HG02763 (cell line): ENCODE measurements around the gene LYPLA2.
"Not testable (repeated sequence)": the region's sequence is repeated elsewhere in the genome, so short reads cannot be mapped to it uniquely, and the experiment has no call there.

Experiments
- ATAC-seq: cut with Tn5 transposase; IDR thresholded peaks from one replicate; pipeline ENCODE4 v1.9.1; 2021; ENCODE audit warnings: mild to moderate bottlenecking, moderate library complexity; ENCODE audit not compliant: unreplicated experiment

Gene LYPLA2

GRCh38 chr1:23825762-23826522, 35.0 kb downstream of the LYPLA2 start:
- ATAC-seq: peak; percentile 54

GRCh38 chr1:23826590-23826989, 35.6 kb downstream of the LYPLA2 start:
- ATAC-seq: not testable (repeated sequence)

GRCh38 chr1:23827717-23828116, 36.8 kb downstream of the LYPLA2 start:
- ATAC-seq: no peak

- ATAC-seq: not testable (repeated sequence)
Observed at GRCh38 chr1:23834156-23834555, 43.2 kb downstream of the LYPLA2 start.

GRCh38 chr1:23836037-23836436, 45.1 kb downstream of the LYPLA2 start:
- no peak for ATAC-seq

GRCh38 chr1:23837908-23838307, 47.0 kb downstream of the LYPLA2 start:
- ATAC-seq: no peak

GRCh38 chr1:23838401-23838866, 47.5 kb downstream of the LYPLA2 start:
- peak; percentile 53 for ATAC-seq

- no peak for ATAC-seq
Observed at GRCh38 chr1:23843644-23844043, 52.7 kb downstream of the LYPLA2 start.
